ENCODE results near the gene FAM193A.

GRCh38 chr4:2666722-2667247, 130.3 kb downstream of the FAM193A start:
- TF ChIP-seq, protein P1, sequence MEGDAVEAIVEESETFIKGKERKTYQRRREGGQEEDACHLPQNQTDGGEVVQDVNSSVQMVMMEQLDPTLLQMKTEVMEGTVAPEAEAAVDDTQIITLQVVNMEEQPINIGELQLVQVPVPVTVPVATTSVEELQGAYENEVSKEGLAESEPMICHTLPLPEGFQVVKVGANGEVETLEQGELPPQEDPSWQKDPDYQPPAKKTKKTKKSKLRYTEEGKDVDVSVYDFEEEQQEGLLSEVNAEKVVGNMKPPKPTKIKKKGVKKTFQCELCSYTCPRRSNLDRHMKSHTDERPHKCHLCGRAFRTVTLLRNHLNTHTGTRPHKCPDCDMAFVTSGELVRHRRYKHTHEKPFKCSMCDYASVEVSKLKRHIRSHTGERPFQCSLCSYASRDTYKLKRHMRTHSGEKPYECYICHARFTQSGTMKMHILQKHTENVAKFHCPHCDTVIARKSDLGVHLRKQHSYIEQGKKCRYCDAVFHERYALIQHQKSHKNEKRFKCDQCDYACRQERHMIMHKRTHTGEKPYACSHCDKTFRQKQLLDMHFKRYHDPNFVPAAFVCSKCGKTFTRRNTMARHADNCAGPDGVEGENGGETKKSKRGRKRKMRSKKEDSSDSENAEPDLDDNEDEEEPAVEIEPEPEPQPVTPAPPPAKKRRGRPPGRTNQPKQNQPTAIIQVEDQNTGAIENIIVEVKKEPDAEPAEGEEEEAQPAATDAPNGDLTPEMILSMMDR (IDR thresholded peaks at IDR 0.05) = no peak
- no peak for TF ChIP-seq YY1 (IDR thresholded peaks at IDR 0.05; ENCODE audit: low read depth)
- TF ChIP-seq MEF2A (IDR thresholded peaks at IDR 0.05; ENCODE audit: borderline replicate concordance, low read depth) = no peak
- no peak for TF ChIP-seq ELF1 (IDR thresholded peaks at IDR 0.05)

Data from SK-N-SH (cell line).